ENCODE measurements around the gene GPATCH2. TPM values are rescaled to one million over a fixed set of nuclear protein-coding genes. Genes with fewer than 3 reads are reported as not detected.

Gene GPATCH2
- total and polyA plus RNA-seq, 10 of the 15 experiments (the other 5 are each of a cell fraction or from before 2014, with no cell fraction given) = 3.2 to 12.2 (median 5.4) TPM

- no peak for TF ChIP-seq PBX3 (IDR thresholded peaks at IDR 0.05; ENCODE audit: insufficient replicate concordance, low read depth, low read length)
- TF ChIP-seq FOXK2 (IDR thresholded peaks at IDR 0.05) = no peak
- TF ChIP-seq MEF2A (IDR thresholded peaks at IDR 0.05; ENCODE audit: insufficient read depth, low read depth, low read length) = no peak
- TF ChIP-seq IRF4 (IDR thresholded peaks at IDR 0.05; ENCODE audit: low read depth, low read length) = peak; percentile 53; the same call in 1 of the 2 replicates
- TF ChIP-seq IRF5 (IDR thresholded peaks at IDR 0.05; ENCODE audit: borderline replicate concordance) = no peak
- TF ChIP-seq MAX (IDR thresholded peaks at IDR 0.05; ENCODE audit: low read depth, low read length) = no peak
- no peak for TF ChIP-seq YY1 (IDR thresholded peaks at IDR 0.05; ENCODE audit: low read depth, low read length)
- no peak for TF ChIP-seq RAD51 (IDR thresholded peaks at IDR 0.05)
- no peak for TF ChIP-seq NR2C2 (IDR thresholded peaks at IDR 0.05; ENCODE audit: borderline replicate concordance, control insufficient read depth, insufficient read length, low read depth)
- no peak for TF ChIP-seq KDM1A (IDR thresholded peaks at IDR 0.05; ENCODE audit: borderline replicate concordance)
- peak; percentile 10 to 39; a peak in 1 of 4 replicates for TF ChIP-seq EP300 (IDR thresholded peaks at IDR 0.05; ENCODE audit: borderline replicate concordance in 1 of 2, control insufficient read depth in 1 of 2, low read depth in 2 of 2, low read length in 2 of 2)
- no peak for TF ChIP-seq MXI1 (IDR thresholded peaks at IDR 0.05; ENCODE audit: low read depth, low read length)
- no peak for TF ChIP-seq ZBTB40 (IDR thresholded peaks at IDR 0.05; ENCODE audit: borderline replicate concordance)
- TF ChIP-seq ZSCAN29 (IDR thresholded peaks at IDR 0.05) = no peak
- peak; percentile 71; the same call in 1 of the 2 replicates for TF ChIP-seq PAX5 (IDR thresholded peaks at IDR 0.05; ENCODE audit: borderline replicate concordance, low read depth, low read length)
- no peak for TF ChIP-seq POLR2AphosphoS2 (IDR thresholded peaks at IDR 0.05; ENCODE audit: low read depth, low read length)
- TF ChIP-seq FOXM1 (IDR thresholded peaks at IDR 0.05; ENCODE audit: low read depth, low read length) = no peak
- TF ChIP-seq SREBF1 (IDR thresholded peaks at IDR 0.05; ENCODE audit: low read length) = no peak
- TF ChIP-seq CHD4 (IDR thresholded peaks at IDR 0.05) = no peak
- TF ChIP-seq KLF5 (IDR thresholded peaks at IDR 0.05; ENCODE audit: partially characterized antibody) = no peak
- no peak for TF ChIP-seq E2F4 (IDR thresholded peaks at IDR 0.05; ENCODE audit: low read depth, low read length)
- no peak for TF ChIP-seq HDAC2 (IDR thresholded peaks at IDR 0.05)
These were observed 135.6 kb downstream of the GPATCH2 start (continued) for GRCh38 chr1:217495249-217495648.

Data from GM12878 (cell line).